ENCODE measurements around the gene STARD13. TPM values are rescaled to one million over a fixed set of nuclear protein-coding genes. Genes with fewer than 3 reads are reported as not detected.
A peak's percentile ranks its signal among the peaks of the same experiment; 100 is the strongest.

STARD13 gene
- total RNA-seq, 1 experiment from 2014 or later, result 2.1 TPM

GRCh38 chr13:33154911-33155310, 130.6 kb downstream of the STARD13 start:
- no peaks in the 10 kb centered on the region for H3K27me3 ChIP-seq (ENCODE audit: insufficient read depth, low read length)
- no peaks in the 10 kb centered on the region for H4K20me1 ChIP-seq (ENCODE audit: control insufficient read depth, insufficient read depth, insufficient read length)
- H2BK15ac ChIP-seq (ENCODE audit: low read depth, low read length), result no peak overlapping the region
- no peaks in the 10 kb centered on the region for H3K79me1 ChIP-seq (ENCODE audit: insufficient read depth, low read depth, low read length, poor library complexity, severe bottlenecking)
- no peaks in the 10 kb centered on the region for H3K79me2 ChIP-seq (ENCODE audit: insufficient read depth, low read length)
- Mint-ChIP-seq H3K36me3 (ENCODE audit: insufficient read depth in 1 of 3, low read depth in 3 of 3) (no peaks in the 10 kb centered on the region), H3K27me3 (ENCODE audit: low read depth) (no peaks in the 10 kb centered on the region), H3K9me3 (no peaks in the 10 kb centered on the region), H3K4me3 (no peak overlapping the region), H3K4me1 (peaks cover 0 to 5% of the 10 kb centered on the region in 2 experiments), H3K27ac (peak overlapping the region in 1 of 3 experiments; percentile 7; a peak in 1 of 7 replicates)
- WGBS (ENCODE audit: extremely low coverage, insufficient read length, low lambda C conversion rate), result no CpG with 5 or more reads among the region's 5 CpGs
- H3K56ac ChIP-seq (ENCODE audit: insufficient read length, low read depth, low read length), result no peak overlapping the region
- H2AFZ ChIP-seq (ENCODE audit: low read length), result no peak overlapping the region
- H3K4me1 ChIP-seq (ENCODE audit: insufficient read depth, low read length), result no peaks in the 10 kb centered on the region
- no peak overlapping the region for H3K4me2 ChIP-seq (ENCODE audit: insufficient read depth, insufficient read length, low read length)
- H2AK5ac ChIP-seq (ENCODE audit: insufficient read length, low read length), result no peak overlapping the region
- DNase-seq, result no peak
- no peak overlapping the region for H2BK20ac ChIP-seq (ENCODE audit: low read depth, low read length, poor library complexity, severe bottlenecking)
- H4K91ac ChIP-seq (ENCODE audit: insufficient read length, low read depth, low read length), result no peak overlapping the region
- no peak overlapping the region for H3T11ph ChIP-seq (ENCODE audit: low read length)
- no peak overlapping the region for H4K5ac ChIP-seq (ENCODE audit: insufficient read length, low read depth, low read length)
- no peak overlapping the region for H3K4ac ChIP-seq (ENCODE audit: low read depth, low read length)
- H3K9me3 ChIP-seq (ENCODE audit: control insufficient read depth, low read depth, low read length), result no peaks in the 10 kb centered on the region
- H3K27ac ChIP-seq (ENCODE audit: insufficient read length, low read depth, low read length), result no peak overlapping the region
- H3K23ac ChIP-seq (ENCODE audit: insufficient read length, low read depth, low read length), result no peak overlapping the region
- H2BK12ac ChIP-seq (ENCODE audit: insufficient read length, low read depth, low read length), result no peak overlapping the region
- no peak overlapping the region for H3K18ac ChIP-seq (ENCODE audit: insufficient read length, low read depth, low read length)
- H4K8ac ChIP-seq (replicated peaks; ENCODE audit: insufficient read length, low read depth, low read length), result no peak overlapping the region
- TF ChIP-seq CTCF (conservative IDR thresholded peaks at IDR 0.05), result no peak
- H2BK120ac ChIP-seq (ENCODE audit: low read depth, low read length, poor library complexity, severe bottlenecking), result no peak overlapping the region
- H2BK5ac ChIP-seq (ENCODE audit: insufficient read length, low read length), result no peak overlapping the region
- no peak overlapping the region for H3K9ac ChIP-seq (ENCODE audit: extremely low read depth, insufficient read length, low read length)
- H3K14ac ChIP-seq (ENCODE audit: insufficient read depth, low read length), result peak overlapping the region; percentile 56; the same call in 1 of the 2 replicates
- no peaks in the 10 kb centered on the region for H3K23me2 ChIP-seq (ENCODE audit: insufficient read length, low read depth, low read length, poor library complexity, severe bottlenecking)

All from H9 (cell line).